Brain pericyte (primary cell): ENCODE data around the gene POFUT2.

Experiments used
- DNase-seq: peaks from one replicate; pipeline ENCODE4 v3.0.0-alpha.2; 2012; ENCODE audit warnings: low read depth, low spot score

POFUT2 gene

DNA sequence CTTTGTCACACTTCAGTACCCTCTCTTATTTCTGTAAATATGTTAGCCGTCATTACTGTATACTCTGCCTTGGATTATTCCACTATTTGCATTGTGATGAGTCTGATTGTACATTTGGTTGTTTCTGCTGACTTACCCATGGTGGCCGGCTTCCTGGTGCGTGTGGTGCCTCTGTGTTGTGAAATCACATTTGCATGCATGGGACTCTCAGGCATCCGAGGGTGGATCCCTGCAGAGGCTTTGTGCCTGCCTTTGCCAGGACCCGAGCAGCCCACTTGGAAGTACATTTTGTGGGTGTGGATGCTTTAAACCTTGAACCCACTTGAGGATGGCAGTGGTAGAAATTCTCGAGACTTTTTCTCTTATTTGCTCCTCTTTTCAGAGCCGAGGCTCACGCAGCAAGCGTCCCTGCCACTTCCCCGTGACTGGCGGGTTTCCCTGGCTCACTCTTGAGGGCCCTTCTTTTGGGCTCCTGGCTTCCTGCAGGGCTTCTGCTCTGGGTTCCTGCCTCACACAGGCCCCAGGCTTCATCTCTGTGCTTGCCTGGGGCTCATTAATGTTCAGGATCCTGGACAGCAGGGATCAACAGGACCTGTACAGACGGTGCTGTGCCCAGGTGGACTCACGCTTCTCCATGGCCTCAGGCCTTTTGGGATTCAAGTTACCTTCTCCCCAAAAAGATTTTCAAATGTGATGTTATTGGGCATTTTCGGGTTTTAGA, 36.6 kb downstream of the POFUT2 start:
- no peak for DNase-seq

DNA sequence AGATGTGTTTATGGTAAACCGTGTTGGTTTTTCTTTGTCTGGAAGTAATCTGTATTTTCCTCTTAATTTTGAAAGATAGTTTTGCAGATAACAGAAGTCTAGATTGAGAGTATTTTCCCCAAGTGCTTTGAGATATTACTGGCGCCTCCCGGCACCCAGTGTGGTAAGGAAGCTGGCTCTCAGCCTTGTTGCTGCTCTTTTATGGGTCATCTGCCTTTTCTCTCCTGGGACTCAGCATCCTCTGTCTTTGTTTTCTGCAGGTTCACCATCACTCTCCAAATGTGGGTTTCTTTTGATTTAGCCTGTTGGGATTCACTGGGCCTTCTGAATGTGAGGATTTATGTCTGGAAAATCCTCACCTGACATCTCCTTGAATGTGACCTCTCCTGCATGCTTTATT, 37.4 kb downstream of the POFUT2 start:
- DNase-seq: no peak

DNA sequence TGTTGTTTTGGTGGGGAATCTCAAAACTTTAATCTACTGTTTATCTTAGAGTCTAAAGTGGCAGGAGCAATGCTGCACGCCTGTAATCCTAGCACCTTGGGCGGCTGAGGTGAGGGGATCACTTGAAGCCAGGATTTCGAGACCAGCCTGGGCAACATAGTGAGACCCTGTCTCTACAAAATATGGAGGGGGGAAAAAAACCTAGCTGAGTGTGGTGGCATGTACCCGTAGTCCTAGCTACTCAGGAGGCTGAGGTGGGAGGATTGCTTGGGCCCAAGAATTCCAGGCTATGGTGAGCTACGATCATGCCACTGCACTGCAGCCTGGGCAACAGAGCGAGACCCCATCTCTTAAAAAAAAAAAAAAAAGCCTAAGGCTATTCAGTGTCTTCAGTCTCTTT, 38.1 kb downstream of the POFUT2 start:
- DNase-seq: no peak

DNA sequence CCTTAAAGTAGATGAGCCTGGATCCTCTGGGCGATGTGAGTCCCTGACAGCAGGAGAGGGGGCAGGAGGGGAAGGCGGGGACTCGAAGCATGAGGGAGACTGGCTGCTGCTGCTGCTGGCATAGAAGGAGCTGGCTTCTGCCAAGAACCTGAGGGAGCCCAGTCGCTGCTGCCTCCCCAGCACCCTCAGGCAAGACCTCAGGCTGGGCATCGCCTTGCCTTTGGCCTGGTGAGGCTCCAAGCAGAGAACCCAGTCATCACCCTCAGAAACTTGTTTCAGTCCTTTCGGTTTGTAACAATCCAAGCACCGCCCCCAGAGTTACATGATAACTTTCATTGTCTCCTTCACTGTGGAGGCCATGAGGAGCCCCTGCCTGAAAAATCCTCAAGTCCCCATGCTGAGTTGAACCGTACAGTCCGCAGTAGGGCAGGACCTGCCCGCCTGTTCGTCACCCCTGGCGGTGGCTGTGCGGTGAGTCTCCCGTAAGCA, 38.8 kb downstream of the POFUT2 start:
- DNase-seq: no peak

DNA sequence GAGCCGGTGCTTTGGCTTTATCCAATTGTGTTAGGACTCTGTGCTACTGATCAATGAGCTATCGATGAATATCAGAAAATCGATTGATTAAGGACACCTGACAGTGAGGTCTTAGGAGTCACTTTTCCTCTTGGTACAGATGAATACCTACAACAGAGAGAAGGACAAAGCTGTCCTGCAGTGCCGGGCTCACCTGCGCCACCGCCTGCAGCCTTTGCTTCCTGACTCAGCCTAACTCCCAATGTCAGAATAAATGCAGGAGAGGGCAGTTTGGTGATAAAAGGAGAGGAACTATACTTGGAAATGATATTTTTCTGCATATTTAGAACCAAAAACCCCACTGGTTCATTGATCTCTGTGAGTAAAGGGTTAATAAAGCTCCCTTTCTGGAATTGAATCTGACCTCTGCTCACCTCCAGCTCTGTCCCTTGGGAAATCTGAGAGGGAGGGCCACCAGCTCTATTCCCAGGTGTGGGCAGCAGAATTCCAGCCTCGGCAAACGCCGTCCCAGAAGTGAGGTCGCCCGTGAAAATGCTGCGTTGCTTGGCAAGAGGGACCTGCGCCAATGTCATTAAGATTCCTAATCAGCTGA, 39.3 kb downstream of the POFUT2 start:
- DNase-seq: no peak

DNA sequence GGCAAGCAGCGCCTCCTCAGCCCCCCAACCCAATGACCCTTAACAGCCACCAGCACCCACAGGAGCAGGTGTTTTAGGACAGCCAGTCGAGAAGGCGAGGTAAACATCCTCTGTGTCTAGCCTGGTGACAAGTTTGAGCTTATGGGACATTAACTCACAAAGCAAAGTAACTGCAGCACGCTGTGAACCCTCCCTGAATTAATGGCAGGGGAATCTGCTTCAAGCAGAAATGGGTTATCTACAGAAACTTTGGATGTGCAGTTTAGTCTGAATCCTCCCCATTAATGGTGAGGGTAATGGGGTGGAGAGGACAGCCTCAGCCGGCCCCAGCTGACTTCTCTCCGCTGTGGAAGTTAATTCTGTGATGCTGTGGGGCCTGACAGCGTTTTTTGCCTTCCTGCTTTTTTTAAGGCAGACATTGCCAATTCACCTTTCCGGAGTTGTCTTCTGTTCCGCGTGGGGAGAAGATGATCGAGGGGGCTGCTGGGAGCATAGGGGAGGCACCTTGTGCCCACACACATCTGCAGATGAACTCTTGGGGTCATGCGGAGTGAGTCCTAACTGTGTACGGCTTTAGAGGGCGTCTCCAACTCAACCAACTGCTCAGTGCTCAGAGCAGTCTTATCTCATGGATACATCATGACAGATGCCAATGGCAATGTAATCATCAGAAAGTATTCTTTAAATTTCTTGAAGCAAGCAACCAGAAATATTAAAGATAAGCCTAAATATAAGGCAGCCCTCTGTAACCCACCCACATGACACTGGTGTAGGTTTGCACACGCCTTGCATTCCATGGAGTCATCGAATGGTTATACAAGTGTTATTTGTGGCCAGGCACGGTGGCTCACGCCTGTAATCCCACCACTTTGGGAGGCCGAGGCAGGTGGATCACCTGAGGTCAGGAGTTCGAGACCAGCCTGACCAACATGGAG, 41.0 kb downstream of the POFUT2 start:
- DNase-seq: no peak

DNA sequence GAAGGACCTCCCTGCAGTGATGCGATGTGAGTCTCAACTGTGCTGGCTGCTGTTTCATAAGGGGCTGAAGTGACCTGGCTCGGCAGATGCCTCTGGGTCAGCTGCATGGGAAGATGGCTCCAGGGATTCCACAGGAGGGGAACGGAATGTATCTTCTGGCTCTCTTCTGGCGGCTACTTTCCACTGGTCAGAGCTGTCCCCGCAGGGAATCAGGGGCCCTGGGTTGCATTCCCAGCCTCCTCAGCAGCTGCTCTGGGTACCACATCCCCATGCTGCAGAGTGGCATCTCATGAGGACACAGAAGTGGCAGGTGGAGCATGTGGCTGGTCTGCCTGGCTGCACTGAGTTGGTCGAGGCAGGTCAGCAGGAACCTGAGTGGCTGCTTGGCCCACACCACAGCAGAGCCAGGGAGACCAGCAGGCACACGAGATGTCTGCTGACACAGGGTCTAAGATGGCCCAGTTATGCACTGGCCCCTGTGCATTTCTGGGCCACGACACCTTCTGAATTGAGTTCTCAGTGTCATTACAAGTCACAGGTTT, 42.8 kb downstream of the POFUT2 start:
- no peak for DNase-seq

DNA sequence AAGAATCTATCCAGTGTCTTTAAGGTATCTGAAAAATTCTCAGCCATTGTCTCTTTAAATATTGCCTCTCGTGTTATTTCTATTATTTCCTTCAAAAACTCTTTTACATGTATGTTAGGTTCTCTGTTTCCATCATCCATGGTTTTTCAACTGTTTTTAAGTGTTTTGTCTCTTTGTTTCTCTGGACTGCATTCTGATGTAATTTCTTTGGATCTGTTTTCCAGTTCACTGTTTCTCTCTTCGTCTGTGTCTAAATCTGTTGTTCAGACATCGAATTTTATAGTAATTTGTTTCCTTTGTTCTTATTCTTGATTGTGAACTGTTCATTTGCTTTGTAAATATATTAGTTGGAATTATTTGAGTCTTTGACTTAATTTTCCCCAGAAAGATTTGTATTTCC, 44.1 kb downstream of the POFUT2 start:
- no peak for DNase-seq

DNA sequence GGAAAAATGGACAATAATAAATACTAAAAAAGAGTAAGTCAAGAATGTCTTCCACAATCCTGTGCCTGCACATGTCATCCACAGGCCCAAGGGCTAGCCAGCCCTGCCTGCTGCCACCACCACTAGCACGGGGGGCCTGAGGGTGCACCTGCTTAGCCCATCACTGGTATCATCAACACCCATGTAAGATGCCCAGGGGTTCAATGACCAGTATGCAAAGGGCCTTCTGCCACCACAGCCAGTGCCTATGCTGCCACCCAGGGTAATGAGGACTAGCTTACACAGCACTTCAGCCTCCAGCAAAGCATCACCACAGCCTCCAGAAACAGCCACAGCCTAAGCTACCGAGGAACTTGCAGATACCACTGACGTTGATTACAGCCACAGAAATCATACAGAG, 46.3 kb downstream of the POFUT2 start:
- DNase-seq: no peak

DNA sequence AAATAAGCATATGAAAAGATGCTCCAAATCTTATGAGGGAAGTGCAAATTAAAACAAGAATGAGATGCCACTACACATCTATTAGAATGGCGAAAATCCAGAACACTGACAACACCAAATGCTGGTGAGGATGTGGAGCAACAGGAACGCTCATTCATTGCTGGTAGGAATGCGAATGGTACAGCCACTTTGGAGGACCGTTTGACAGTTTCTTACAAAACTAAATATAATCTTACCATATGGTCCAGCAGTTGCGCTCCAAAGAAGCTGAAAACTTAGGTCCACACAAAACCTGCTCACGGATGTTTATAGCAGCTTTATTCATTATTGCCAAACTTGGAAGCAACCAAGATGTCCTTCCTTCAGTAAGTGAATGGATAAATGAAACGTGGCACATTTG, 50.3 kb downstream of the POFUT2 start:
- no peak for DNase-seq

DNA sequence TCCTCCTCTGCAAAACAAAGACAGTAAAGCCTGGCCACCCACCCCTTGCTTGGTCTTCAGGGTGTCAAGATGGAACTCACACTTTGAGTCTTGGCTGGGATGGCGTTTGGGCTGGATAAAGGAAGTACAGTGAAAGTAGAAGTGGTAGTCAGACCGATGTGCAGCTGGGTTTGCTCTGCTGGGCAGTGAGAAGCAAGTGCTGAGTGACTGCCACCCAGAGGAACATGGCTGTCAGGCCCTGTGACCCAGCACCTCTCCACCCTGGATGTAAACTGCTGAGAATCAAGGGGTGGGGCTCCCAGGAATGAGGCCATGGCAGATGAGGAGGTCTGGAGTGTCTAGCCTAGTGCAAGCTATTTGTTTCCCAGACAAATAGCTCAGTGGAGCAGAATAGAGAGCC, 51.2 kb downstream of the POFUT2 start:
- no peak for DNase-seq

DNA sequence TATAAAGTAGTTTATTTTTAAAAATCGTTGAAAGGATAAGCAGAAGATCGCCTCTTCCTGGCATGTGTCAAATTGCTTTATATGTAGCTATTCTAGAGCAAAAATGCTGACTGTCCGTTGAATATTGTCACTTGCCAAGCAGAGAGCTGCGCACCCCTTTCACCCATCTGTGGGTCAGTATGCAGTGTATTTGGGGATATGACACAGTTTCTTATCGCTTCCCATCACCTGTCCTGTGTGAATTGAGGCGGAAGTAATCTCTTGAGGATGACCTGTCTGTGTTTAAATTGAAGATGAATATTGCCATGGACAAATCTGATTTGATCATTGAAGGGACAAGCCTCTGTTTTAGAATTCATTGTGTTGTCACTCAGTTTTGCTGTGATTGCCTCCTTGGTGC, 52.2 kb downstream of the POFUT2 start:
- DNase-seq: no peak

DNA sequence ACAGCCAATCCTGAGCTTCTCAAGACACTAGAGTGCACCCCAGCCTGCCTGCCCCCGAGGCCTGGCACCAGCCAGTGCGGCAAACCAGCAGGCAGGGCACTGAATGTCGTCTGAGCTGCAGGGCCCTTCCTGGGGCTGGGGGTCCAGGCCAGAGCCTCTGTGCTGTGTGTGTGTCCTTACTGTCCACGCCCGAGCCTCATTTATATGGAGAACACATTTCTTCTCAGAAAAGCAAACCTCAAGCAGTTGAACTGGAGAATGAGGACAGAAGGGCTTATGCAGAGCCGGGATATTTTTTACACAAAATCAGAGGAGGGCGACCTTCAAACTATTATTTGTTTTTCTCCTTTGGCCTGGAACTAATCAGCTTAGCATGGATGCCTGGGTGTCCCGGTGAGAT, 52.7 kb downstream of the POFUT2 start:
- no peak for DNase-seq

DNA sequence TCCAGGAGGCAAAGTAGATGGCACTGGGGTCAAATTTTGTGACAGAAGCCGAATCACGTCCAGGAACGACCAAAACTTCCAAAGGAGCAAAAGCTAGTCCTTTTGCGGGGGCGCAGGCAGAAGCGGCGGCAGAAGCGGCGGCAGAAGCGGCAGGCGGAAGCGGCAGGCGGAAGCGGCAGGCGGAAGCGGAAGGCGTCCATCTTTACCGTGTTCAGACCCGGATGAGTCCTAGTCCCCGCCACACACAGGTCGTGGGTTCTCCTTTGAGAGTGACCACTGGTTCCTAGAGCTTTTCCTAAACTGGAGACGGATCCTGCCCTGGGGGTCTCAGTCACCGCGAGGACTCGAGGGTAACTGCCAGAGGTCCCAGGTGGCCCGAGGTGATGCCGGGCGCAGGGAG, 53.6 kb downstream of the POFUT2 start:
- DNase-seq: no peak

DNA sequence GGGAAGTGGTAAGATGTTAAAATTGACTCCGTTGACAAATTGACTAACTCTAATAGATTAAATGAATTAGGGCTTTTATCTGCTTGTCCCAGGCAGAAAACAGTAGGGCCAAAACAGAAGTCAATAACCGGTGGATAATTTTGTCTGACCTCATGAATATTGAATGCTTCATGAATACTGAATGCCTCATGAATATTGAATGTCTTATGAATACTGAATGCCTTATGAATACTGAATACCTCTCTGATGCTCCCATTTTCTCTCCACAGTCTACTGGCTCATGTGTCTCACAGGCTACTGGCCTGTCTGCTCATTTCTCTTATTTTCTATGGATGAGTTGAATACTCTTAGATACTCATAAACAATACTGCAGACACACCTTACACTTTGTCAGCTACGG, 56.0 kb downstream of the POFUT2 start:
- DNase-seq: no peak

DNA sequence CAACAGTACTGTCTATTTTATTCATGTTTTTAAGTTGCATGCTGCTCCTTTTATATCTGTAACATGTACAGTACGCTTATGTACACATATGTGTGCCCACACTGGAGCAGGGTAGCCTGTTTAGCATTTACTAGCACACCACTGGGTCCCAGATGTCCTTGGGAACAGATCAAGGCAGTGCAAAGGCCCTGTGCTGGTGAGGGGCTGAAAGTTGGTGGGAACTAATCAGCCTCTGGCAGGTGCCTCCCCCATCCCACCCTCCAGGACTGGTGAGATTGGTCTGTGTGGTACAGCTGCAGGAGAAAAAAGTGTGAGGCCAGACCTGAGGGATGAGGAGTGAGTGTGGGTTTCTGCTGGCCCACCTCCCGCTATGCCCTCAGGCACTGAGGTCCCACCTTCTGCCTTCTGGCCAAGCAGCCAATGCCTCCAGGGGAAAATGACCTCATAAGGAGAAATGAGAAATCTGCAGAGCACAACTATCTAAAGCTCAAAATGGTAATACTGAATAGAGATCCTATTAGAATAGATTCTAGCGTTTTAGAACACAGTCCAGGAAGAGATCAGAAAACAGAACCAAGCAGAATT, 58.9 kb downstream of the POFUT2 start:
- no peak for DNase-seq

DNA sequence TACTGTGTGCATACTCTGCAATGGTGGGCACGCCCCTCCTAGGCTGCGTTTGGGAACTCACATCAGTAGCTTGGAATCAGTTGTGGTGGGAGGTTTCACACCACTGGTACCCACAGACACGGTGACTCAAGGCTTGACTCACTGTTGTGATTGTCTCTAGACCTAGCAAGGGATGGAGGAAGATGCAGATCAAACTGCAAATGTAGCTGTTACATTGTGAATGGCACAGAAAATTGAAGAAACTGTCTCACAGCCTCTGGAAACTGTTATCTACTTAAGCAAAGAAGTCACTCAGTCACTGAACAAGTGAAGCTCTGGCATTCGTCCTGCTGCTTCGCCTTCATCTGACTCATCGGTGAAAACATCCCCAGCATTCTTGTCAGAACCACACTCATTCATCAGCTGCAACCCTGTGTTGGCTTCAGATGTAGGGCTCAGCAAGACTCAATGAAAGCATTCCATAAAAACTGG, 59.5 kb downstream of the POFUT2 start:
- DNase-seq: peak; percentile 77

DNA sequence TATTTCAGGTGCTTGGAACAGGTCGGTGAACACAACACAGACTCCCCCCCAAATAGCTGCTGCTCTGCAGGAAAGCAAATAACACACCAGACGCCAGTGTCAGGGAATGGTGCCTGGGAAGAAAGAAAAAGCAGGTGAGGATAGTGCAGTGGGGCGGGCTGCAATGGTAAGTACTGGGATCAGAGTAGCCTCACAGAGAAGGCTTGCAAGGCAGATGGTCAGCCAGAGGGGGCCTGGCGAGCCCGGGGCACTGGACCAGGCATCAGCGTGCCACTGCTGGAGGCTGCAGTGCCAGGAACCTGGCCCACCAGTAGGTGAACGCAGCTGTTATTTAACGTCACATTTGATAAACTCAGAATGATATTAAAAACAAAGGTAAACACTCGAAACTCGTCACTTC, 60.0 kb downstream of the POFUT2 start:
- no peak for DNase-seq

DNA sequence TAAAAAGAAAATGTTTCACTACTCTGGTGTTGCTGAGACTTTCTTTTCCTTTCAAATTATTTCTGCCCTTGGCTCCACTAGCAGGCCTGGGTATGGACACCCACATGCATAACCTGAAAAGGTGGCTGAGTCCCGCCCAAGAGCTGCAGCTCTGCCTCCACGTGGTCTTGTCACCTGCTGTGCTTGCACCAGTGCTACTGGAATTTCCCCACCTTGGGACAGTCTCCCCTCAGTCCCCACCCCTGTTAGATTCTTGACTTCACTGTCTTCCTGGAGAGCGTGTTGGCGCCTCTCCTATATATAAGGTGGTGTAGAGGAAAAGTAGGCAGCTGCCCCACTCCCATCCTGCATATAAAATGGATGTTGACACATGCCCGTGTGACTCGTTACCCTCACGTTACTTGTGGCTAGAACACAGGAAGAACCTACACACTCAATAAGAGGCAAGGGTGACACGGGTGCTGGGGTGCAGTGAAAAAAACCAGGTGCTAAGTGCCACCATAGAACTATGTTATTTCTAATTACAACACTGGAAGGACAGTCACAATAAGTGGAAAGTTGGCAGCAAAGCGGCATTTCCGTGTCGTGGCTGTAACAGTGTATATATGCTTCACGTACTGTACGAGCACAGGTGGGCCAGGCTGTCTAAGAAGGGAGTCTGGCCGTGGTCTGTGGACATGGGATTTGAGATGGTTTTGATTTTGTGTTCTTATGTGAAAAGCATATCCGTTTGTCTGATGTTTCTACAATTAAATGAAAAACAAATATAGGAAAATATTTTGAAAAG, 61.0 kb downstream of the POFUT2 start:
- DNase-seq: no peak

DNA sequence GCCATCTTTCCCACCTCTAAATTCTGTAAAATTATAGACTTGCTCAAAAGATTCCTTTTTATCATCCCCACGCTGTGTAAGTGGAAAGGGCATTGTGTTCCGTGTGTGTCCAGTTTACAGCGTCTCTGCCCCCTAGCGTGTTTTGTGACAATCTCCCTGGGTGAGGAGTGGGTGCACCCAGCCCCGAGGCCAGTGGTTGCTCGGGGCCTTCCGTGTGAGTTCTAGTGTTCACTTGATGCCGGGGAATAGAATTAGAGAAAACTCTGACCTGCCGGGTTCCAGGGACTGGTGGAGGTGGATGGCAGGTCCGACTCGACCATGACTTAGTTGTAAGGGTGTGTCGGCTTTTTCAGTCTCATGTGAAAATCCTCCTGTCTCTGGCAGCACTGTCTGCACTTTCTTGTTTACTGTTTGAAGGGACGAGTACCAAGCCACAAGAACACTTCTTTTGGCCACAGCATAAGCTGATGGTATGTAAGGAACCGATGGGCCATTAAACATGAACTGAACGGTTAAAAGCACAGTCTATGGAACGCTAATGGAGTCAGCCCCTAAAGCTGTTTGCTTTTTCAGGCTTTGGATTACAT, 61.9 kb downstream of the POFUT2 start:
- no peak for DNase-seq
